Stimulated activated effector memory CD8-positive, alpha-beta T cell treated with anti-CD3 and anti-CD28 coated beads, Interleukin-12 subunit alpha, Interleukin-12 subunit beta, amount 100 ng/mL, for 72 hours (primary cell): ENCODE results near the gene SNCG.
A peak's percentile ranks its signal among the peaks of the same experiment; 100 is the strongest.
"Not testable (repeated sequence)": the region's sequence is repeated elsewhere in the genome, so short reads cannot be mapped to it uniquely, and the experiment has no call there.

ENCODE experiments used
- ATAC-seq: fragments of 150-1000 bp; cut with Tn5 transposase; 2 replicates; pipeline ENCODE4 v1.10.0; 2021
- DNase-seq, 2 donors: peaks; one replicate each; pipeline ENCODE4 v3.0.0; 2021 to 2022; ENCODE audit warnings: low spot score in 2 of 2
- H3K27ac Mint-ChIP-seq: one replicate; pipeline ENCODE4 v1.8.0; 2022; ENCODE audit warnings: mild to moderate bottlenecking, mixed read lengths
- H3K36me3 Mint-ChIP-seq: one replicate; pipeline ENCODE4 v1.8.0; 2022; ENCODE audit warnings: mild to moderate bottlenecking, mixed read lengths
- H3K4me1 Mint-ChIP-seq: one replicate; pipeline ENCODE4 v1.8.0; 2022; ENCODE audit warnings: mixed read lengths
- H3K4me3 Mint-ChIP-seq: one replicate; pipeline ENCODE4 v1.8.0; 2022; ENCODE audit warnings: mild to moderate bottlenecking, mixed read lengths
- H3K9me3 Mint-ChIP-seq: one replicate; pipeline ENCODE4 v1.8.0; 2022; ENCODE audit warnings: mixed read lengths

The SNCG gene

DNA sequence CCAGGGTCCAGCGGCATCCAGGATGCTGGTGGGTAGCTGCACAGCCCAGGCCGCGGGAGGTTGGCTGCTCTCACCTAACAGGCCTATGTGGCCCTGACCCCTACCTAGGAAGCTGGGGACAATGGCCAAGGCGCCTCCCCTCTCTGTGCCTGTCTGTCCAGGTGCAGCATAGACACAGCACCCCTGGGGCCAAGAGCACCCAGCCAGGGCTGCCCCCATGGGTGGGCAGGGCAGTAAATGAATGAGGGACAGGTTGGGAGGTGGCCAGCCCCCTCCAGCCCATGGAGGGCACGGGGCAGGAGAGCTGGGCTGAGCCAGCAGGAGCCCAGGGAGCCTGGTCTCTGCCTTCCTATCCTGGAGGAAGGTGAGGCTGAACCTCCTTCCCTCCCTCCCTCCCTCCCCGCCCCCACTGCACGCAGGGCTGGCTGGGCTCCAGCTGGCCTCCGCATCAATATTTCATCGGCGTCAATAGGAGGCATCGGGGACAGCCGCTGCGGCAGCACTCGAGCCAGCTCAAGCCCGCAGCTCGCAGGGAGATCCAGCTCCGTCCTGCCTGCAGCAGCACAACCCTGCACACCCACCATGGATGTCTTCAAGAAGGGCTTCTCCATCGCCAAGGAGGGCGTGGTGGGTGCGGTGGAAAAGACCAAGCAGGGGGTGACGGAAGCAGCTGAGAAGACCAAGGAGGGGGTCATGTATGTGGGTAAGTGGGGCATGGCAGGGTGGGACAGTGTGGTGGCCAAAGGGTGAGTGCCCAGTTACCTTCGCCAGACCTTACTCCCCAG, at the start of gene SNCG:
TSS of gene SNCG (plus strand) at position 484 of the 785 bp plus-strand sequence. CDS start at position 583, 99 bp downstream.
- ATAC-seq (no peak), DNase-seq (no peak)
- H3K36me3 Mint-ChIP-seq: no peaks in the 10 kb centered on the region
- peak within 1 kb of the TSS; percentile 54 for H3K27ac Mint-ChIP-seq
- H3K4me3 Mint-ChIP-seq: no peak within 1 kb of the TSS
- peaks cover 6% of the 10 kb centered on the region for H3K4me1 Mint-ChIP-seq
- H3K9me3 Mint-ChIP-seq: no peaks in the 10 kb centered on the region

DNA sequence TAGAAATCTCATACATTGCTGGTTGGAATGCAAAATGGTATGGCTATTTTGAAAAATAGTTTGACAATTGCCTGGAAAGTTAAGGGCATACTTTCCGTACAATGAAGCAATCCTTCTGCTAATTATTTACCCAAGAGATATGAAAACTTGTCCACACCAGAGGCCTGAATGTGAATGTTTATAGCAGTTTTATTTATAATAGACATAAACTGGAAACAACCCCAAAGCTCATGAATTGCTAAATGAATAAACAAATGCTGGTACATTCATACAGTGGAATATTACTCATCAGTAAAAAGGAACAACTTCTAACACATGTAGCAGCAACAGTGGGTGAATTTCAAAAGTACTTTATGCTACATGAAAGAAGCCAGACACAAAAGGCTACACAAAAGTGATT, 43.7 kb upstream of the SNCG start:
- H3K4me1 Mint-ChIP-seq: no peaks in the 10 kb centered on the region
- no peak for ATAC-seq
- peaks cover 57% of the 10 kb centered on the region for H3K36me3 Mint-ChIP-seq
- no peak for DNase-seq
- H3K9me3 Mint-ChIP-seq: no peaks in the 10 kb centered on the region
- no peak overlapping the region for H3K4me3 Mint-ChIP-seq
- no peak overlapping the region for H3K27ac Mint-ChIP-seq

DNA sequence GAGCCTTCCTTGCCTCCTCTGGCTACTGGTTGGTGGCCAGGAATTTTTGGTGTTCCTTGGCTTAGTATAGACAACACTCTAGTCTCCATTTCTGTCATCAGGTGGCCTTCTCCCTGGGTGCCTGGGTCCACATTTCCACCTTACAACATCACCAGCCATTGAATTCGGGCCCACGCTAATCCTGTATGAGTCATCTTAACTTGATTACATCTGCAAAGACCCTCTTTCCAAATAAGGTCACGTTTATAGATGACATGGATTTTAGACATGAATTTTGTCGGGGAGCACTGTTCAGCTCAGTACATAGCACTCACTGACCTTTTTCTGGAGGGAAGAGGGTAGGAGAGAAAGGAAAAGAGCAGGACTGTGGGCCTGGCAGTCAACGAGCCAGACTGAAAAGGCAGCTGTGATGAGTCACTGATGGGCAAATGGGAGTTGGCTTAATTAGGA, 40.4 kb upstream of the SNCG start:
- no peak for DNase-seq
- no peaks in the 10 kb centered on the region for H3K4me1 Mint-ChIP-seq
- peaks cover 69% of the 10 kb centered on the region for H3K36me3 Mint-ChIP-seq
- H3K27ac Mint-ChIP-seq: no peak overlapping the region
- no peak for ATAC-seq
- H3K4me3 Mint-ChIP-seq: no peak overlapping the region
- H3K9me3 Mint-ChIP-seq: no peaks in the 10 kb centered on the region

GRCh38 chr10:86922553-86922961, 35.8 kb upstream of the SNCG start:
- Mint-ChIP-seq H3K4me1 (no peaks in the 10 kb centered on the region), H3K27ac (no peak overlapping the region), H3K9me3 (no peaks in the 10 kb centered on the region), H3K36me3 (peaks cover 49% of the 10 kb centered on the region), H3K4me3 (no peak overlapping the region)
- no peak for ATAC-seq
- DNase-seq: no peak

- no peaks in the 10 kb centered on the region for H3K9me3 Mint-ChIP-seq
- H3K36me3 Mint-ChIP-seq: peaks cover 23% of the 10 kb centered on the region
- H3K4me1 Mint-ChIP-seq: no peaks in the 10 kb centered on the region
- ATAC-seq (no peak), DNase-seq (no peak)
- H3K4me3 Mint-ChIP-seq: no peak overlapping the region
- H3K27ac Mint-ChIP-seq: no peak overlapping the region
Measured at GRCh38 chr10:86929468-86930380, 28.7 kb upstream of the SNCG start.

DNA sequence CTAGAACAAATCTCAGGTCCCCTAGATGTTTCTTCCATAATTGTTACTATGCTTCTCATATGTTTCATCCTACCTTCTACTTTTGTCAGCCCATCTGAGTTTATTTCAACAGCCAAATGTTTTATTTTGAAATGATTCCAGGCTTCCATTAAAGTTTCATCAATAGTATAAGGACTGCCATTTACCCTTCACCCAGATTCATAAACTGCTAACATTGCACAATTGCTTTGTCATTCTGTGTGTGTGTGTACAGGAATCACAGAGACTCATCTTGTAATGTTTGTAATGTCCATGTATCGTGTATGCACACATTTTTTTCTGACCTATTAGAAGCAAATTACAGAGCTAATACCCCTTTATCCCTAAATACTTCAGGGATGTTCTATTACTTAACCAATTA, 26.5 kb upstream of the SNCG start:
- no peak overlapping the region for H3K27ac Mint-ChIP-seq
- DNase-seq (no peak), ATAC-seq (no peak)
- peaks cover 23% of the 10 kb centered on the region for H3K36me3 Mint-ChIP-seq
- no peaks in the 10 kb centered on the region for H3K4me1 Mint-ChIP-seq
- H3K9me3 Mint-ChIP-seq: no peaks in the 10 kb centered on the region
- H3K4me3 Mint-ChIP-seq: no peak overlapping the region

DNA sequence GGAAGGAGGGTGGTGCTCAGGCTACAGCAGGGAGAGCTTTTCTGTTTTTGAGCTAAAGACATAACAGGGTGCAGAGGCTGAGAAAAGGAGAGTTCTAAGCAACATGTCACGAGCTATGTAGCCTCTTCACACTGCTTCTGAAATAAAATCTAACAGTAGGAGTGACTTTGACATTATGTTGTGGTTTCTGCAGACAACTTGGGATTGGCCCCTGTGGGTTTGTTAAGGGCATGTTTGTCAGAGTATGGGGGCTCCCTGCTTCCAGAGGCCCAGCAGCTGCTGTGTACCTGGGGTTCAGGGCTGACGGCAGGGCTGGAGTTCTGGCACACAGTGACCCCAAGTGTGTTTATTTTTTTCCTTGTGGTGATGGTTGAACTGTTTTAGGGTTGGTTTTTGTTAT, 25.7 kb upstream of the SNCG start:
- Mint-ChIP-seq H3K4me3 (no peak overlapping the region), H3K9me3 (no peaks in the 10 kb centered on the region), H3K36me3 (peaks cover 23% of the 10 kb centered on the region), H3K27ac (no peak overlapping the region), H3K4me1 (no peaks in the 10 kb centered on the region)
- DNase-seq (no peak), ATAC-seq (no peak)

DNA sequence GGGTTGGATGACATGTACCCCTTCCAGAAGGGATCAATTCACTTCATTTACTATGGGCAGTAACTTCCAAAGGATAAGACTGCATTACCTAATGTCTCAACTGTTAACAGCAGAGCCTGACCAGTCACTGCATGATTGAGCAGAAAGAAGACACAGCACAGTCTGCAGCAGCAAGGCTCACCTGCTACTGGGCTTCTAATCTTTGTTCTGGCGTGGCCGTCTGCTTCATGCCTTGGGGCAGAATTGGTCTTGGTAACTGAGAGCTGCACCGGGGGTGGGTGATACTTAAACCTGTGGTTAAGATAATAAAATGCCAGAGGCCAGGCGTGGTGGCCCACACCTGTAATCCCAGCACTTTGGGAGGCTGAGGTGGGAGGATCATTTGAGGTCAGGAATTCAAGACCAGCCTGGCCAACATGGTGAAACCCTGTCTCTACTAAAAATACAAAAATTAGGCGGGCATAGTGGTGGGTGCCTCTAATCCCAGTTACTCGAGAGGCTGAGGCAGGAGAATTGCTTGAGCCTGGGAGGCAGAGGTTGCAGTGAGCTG, 24.2 kb upstream of the SNCG start:
- H3K4me3 Mint-ChIP-seq, H3K4me1 Mint-ChIP-seq, H3K27ac Mint-ChIP-seq, H3K9me3 Mint-ChIP-seq, ATAC-seq, DNase-seq: not testable (repeated sequence)
- H3K36me3 Mint-ChIP-seq: peaks cover 18% of the 10 kb centered on the region

DNA sequence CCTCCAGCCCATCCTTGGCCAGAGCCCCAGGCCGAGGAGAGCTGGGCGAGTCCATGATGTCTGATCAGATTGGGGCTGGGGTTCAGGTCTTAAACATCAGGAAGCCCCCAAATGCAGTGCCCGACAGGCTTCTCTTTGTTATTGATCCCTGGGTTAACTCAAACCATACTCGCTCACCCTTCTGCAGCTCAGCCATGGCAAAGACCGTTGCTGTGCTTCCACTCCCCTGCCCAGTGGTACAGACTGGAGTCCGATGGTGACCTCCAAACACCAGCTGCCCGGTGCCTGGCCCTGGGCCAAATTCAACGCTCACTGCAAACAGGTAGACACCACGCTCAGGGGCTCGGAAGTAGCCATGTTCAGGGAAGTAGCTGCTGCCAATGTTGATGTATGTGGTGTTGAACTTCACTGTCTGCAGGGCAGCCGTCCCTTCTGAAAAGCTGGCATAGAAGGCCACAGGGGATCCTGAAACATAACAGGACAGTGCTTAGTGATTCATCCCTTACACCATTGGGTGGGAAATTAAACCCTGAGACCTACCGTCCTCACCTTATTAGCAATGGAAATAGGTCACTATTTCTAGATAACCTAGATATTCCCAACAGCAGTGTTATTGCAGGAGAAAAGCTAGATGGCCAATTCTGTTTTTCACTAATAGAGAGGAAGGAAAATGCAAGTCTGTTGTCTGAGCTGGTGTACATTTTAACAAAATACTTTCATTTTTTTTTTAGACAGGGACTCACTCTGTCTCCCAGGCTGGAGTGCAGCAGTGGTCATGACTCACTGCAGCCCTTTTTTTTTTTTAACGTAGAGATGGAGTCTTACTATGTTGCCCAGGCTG, 21.5 kb upstream of the SNCG start:
- DNase-seq (no peak), ATAC-seq (no peak)
- peaks cover 5% of the 10 kb centered on the region for H3K36me3 Mint-ChIP-seq
- no peaks in the 10 kb centered on the region for H3K4me1 Mint-ChIP-seq
- no peaks in the 10 kb centered on the region for H3K9me3 Mint-ChIP-seq
- H3K27ac Mint-ChIP-seq: no peak overlapping the region
- no peak overlapping the region for H3K4me3 Mint-ChIP-seq

DNA sequence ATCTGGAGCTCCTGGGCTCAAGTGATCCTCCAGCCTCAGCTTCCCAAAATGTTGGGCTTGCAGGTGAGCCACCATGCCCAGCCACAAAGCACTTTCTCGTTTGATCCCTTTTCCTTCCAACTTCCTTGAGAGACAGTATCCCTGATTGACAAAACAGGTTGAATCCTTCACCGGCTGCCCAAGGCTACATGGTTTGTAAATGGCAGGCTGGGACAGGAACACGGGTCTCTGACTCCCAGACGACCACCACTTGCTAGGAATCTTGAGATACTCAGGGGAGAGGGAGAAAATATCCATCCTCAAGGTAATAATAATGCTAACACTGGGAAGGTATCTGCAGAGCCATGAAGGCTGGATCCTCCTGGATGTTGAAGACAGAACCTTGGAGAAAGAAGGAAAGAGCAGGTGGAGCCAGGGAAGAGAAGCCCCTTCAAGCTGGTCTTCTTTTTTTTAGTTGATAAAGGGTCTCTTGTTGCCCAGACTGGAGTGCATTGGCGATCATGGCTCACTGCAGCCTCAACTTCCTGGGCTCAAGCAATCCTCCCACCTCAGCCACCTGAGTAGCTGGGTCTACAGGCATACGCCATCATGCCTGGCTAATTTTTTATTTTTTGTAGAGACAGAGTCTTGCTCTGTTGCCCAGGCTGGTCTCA, 20.8 kb upstream of the SNCG start:
- no peak overlapping the region for H3K4me3 Mint-ChIP-seq
- peaks cover 1% of the 10 kb centered on the region for H3K36me3 Mint-ChIP-seq
- ATAC-seq: no peak
- no peak for DNase-seq
- no peak overlapping the region for H3K27ac Mint-ChIP-seq
- no peaks in the 10 kb centered on the region for H3K9me3 Mint-ChIP-seq
- H3K4me1 Mint-ChIP-seq: no peaks in the 10 kb centered on the region

DNA sequence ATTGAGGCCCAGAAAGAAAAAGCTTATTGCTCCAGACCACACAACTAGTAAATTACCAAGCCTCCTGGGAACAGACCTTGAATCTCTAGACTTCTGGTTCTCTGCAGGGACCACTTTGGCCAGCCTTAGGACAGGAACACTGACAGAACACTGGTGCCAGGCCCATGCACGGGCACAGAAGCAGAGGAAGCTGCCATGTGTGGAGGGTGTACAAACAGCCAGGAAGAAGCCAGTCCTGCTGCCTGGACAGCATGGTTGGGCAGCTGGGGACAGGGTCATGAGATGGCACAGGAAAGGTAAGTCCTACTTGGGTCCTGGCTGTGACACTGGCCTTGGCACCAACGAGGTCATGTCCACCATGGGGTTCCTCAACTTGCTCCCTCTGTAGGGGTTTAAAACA, 20.1 kb upstream of the SNCG start:
- DNase-seq (no peak), ATAC-seq (no peak)
- Mint-ChIP-seq H3K9me3 (no peaks in the 10 kb centered on the region), H3K27ac (no peak overlapping the region), H3K36me3 (no peaks in the 10 kb centered on the region), H3K4me1 (no peaks in the 10 kb centered on the region), H3K4me3 (no peak overlapping the region)

- H3K27ac Mint-ChIP-seq, DNase-seq, H3K9me3 Mint-ChIP-seq, H3K36me3 Mint-ChIP-seq, H3K4me1 Mint-ChIP-seq, ATAC-seq: not testable (repeated sequence)
- H3K4me3 Mint-ChIP-seq: peak overlapping the region; percentile 50
Measured at GRCh38 chr10:86940076-86940475, 18.3 kb upstream of the SNCG start.

DNA sequence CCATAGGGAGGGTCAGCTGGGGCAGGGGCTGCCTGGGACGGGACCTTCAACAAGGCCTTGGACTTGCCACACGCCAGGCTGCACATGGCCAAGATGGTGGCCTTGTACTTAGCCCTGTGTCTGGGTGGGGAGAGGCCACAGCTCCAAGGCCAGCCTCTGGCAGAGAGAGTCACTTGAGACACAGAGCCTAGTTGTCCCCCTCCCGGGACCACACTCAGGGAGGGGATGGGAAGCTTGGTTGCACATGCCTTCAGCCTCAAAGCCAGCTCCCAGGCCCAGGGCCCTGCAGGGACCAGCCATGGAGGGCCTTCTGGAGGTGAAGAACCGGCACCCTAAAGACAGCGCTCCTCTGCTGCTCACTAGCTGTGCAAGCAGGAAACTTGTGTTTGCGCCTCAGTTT, 17.7 kb upstream of the SNCG start:
- Mint-ChIP-seq H3K4me1 (no peaks in the 10 kb centered on the region), H3K4me3 (no peak overlapping the region), H3K36me3 (no peaks in the 10 kb centered on the region), H3K9me3 (no peaks in the 10 kb centered on the region), H3K27ac (no peak overlapping the region)
- DNase-seq: no peak
- no peak for ATAC-seq

GRCh38 chr10:86941426-86941825, 17.0 kb upstream of the SNCG start:
- Mint-ChIP-seq H3K36me3 (no peaks in the 10 kb centered on the region), H3K4me1 (no peaks in the 10 kb centered on the region), H3K9me3 (no peaks in the 10 kb centered on the region), H3K4me3 (no peak overlapping the region), H3K27ac (no peak overlapping the region)
- no peak for DNase-seq
- no peak for ATAC-seq
